Transverse colon (tissue), 4 donors: ENCODE data around the gene PRTN3. TPM values are rescaled to one million over a fixed set of nuclear protein-coding genes. Genes with fewer than 3 reads are reported as not detected.
A peak's percentile ranks its signal among the peaks of the same experiment; 100 is the strongest.

Experiments used
- DNase-seq: peaks from one replicate; pipeline ENCODE4 v3.0.0-alpha.2; 2019
- H3K27ac ChIP-seq, 4 donors: fragments of 200-600 bp; sonication (generic); 2 replicates each; pipeline ENCODE4 v1.5.1; 2016 to 2018; ENCODE audit warnings: inconsistent platforms in 4 of 4
- H3K27me3 ChIP-seq: fragments of 200-600 bp; sonication (generic); 2 replicates; pipeline ENCODE4 v1.5.1; 2017; ENCODE audit warnings: inconsistent platforms
- H3K36me3 ChIP-seq, 4 donors: fragments of 200-600 bp; sonication (generic); 2 replicates each; pipeline ENCODE4 v1.5.1; 2017 to 2019; ENCODE audit warnings: inconsistent platforms in 4 of 4
- H3K4me1 ChIP-seq, 4 donors: fragments of 200-600 bp; sonication (generic); 2 replicates each; pipeline ENCODE4 v1.5.1; 2017 to 2020; ENCODE audit warnings: inconsistent platforms in 4 of 4
- H3K4me3 ChIP-seq, 4 donors: fragments of 200-600 bp; sonication (generic); 1 replicate in 1 of 4; 2 replicates in 3 of 4; pipeline versions ENCODE4 v1.5.1 to v1.6.1; 2017 to 2019; ENCODE audit warnings: inconsistent platforms in 4 of 4
- H3K9me3 ChIP-seq, 2 donors: fragments of 200-600 bp; sonication (generic); 2 replicates each; pipeline ENCODE4 v1.5.1; 2017 to 2019; ENCODE audit warnings: inconsistent platforms in 2 of 2
- EP300 ChIP-seq: sonication (generic); formaldehyde crosslinking; IDR thresholded peaks from one replicate; pipeline ENCODE4 v1.6.1; 2017; ENCODE audit warnings: antibody characterized with exemption, low read depth
- POLR2A ChIP-seq: fragments of 450-650 bp; IDR thresholded peaks from one replicate; pipeline ENCODE4 v1.6.1; 2016; ENCODE audit warnings: antibody characterized with exemption, mild to moderate bottlenecking, moderate library complexity
- POLR2AphosphoS5 ChIP-seq, 3 donors: sonication (generic); formaldehyde crosslinking; IDR thresholded peaks; one replicate each; pipeline ENCODE4 v1.6.1; 2016; ENCODE audit warnings: antibody characterized with exemption in 3 of 3
- WGBS, 2 donors: methylation state at CpG; one replicate each; pipeline ENCODE4 v1.1.5; 2018; ENCODE audit warnings: low coverage in 1 of 2; 5-methylcytosine and 5-hydroxymethylcytosine counted together
- in situ Hi-C, 4 donors: fragments of 200-750 bp; cut with MboI; loops; one replicate each; pipeline versions ENCODE4 v1.15.0 to v1.15.1; 2017; ENCODE audit warnings: low sequenced_read_pairs in 3 of 4, low pct_ligation_motif_present in 1 of 4, low pct_unique_long_range_greater_than_20kb in 1 of 4
- intact Hi-C: fragments of 100-400 bp; cut with DNase I; formaldehyde crosslinking; loops from one replicate; pipeline ENCODE4 v1.15.1; 2023; ENCODE audit warnings: low total_unique reads
- total RNA-seq, 4 donors: library from RNA; depleted of rRNA; stranded (reverse); fragments of >200 nt; gene quantifications; one replicate each; pipeline ENCODE4 v1.1.0, GENCODE V29; 2016
- TF ChIP-seq, protein P1 (sequence below), 5 experiments: fragments of 200-600 bp in 3 of 5; fragments of 450-650 bp in 2 of 5; sonication (generic) in 3 of 5; IDR thresholded peaks; 1 replicate in 2 of 5; 2 replicates in 3 of 5; pipeline ENCODE4 v1.5.1; 2016 to 2017; ENCODE audit warnings: antibody characterized with exemption in 5 of 5, inconsistent platforms in 3 of 5, mild to moderate bottlenecking in 2 of 5, moderate library complexity in 1 of 5

Gene PRTN3
- total RNA-seq, 4 donors from 2014 or later: not detected

- no peak overlapping the region for H3K27ac ChIP-seq
- in situ Hi-C loops (no loop called here), intact Hi-C loops (no loop called here)
- no peak for DNase-seq
- H3K9me3 ChIP-seq: no peaks in the 10 kb centered on the region
- peaks cover 0 to 91% (median 58%) of the 10 kb centered on the region in 4 donors for H3K36me3 ChIP-seq
- peaks cover 0 to under 1% (median under 1%) of the 10 kb centered on the region in 4 donors for H3K4me1 ChIP-seq
- WGBS, 2 donors: 93% methylated on average over 23 of the region's 26 CpGs; no CpG with 5 or more reads in 1 of the 2 donors
- no peak for TF ChIP-seq POLR2A
- TF ChIP-seq, protein P1, sequence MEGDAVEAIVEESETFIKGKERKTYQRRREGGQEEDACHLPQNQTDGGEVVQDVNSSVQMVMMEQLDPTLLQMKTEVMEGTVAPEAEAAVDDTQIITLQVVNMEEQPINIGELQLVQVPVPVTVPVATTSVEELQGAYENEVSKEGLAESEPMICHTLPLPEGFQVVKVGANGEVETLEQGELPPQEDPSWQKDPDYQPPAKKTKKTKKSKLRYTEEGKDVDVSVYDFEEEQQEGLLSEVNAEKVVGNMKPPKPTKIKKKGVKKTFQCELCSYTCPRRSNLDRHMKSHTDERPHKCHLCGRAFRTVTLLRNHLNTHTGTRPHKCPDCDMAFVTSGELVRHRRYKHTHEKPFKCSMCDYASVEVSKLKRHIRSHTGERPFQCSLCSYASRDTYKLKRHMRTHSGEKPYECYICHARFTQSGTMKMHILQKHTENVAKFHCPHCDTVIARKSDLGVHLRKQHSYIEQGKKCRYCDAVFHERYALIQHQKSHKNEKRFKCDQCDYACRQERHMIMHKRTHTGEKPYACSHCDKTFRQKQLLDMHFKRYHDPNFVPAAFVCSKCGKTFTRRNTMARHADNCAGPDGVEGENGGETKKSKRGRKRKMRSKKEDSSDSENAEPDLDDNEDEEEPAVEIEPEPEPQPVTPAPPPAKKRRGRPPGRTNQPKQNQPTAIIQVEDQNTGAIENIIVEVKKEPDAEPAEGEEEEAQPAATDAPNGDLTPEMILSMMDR (IDR thresholded peaks at IDR 0.05): no peak
- TF ChIP-seq POLR2AphosphoS5 (IDR thresholded peaks at IDR 0.05): no peak
- no peak for TF ChIP-seq EP300
- no peak overlapping the region for H3K4me3 ChIP-seq
- no peaks in the 10 kb centered on the region for H3K27me3 ChIP-seq
Measured at GRCh38 chr19:808423-808775, 32.4 kb upstream of the PRTN3 start.

DNA sequence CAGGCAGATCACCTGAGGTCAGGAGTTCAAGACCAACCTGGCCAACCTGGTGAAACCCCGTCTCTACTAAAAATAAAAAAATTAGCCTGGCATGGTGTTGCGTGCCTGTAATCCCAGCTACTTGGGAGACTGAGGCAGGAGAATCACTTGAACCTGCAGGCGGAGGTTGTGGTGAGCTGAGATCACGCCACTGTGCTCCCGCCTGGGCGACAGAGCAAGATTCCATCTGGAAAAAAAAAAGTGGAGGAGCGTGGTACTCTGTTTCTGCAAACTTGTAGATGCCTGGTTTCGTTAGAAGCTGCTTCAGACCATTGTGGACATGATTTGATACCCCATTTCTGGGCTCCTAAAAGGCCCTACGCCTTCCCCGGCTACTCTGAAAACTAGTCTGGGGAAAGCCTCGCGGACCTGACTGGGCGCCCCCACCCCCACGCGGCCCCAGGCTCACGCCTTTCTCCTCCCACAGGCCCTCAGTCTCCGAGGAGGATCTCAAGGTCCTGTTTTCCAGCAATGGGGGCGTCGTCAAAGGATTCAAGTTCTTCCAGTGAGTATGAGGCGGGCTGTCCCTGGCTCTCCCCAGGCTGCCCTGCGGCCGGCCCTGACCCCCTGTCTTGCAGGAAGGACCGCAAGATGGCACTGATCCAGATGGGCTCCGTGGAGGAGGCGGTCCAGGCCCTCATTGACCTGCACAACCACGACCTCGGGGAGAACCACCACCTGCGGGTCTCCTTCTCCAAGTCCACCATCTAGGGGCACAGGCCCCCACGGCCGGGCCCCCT lies 30.5 kb upstream of the PRTN3 start:
- Histone ChIP-seq H3K4me3 (no peak overlapping the region), H3K27ac (no peak overlapping the region), H3K36me3 (peaks cover 0 to 74% (median 45%) of the 10 kb centered on the region in 4 donors), H3K27me3 (no peaks in the 10 kb centered on the region), H3K9me3 (no peaks in the 10 kb centered on the region), H3K4me1 (no peaks in the 10 kb centered on the region)
- WGBS, 2 donors: 86 to 93% methylated on average over 2 to 30 of the region's 30 CpGs
- DNase-seq: no peak
- intact Hi-C loops: no loop called here
- TF ChIP-seq POLR2AphosphoS5 (IDR thresholded peaks at IDR 0.05) (no peak), EP300 (no peak), POLR2A (no peak)
- TF ChIP-seq, protein P1 (IDR thresholded peaks at IDR 0.05): no peak
- in situ Hi-C loops: no loop called here

- H3K27me3 ChIP-seq: no peaks in the 10 kb centered on the region
- peaks cover 0 to 67% (median 38%) of the 10 kb centered on the region in 4 donors for H3K36me3 ChIP-seq
- H3K9me3 ChIP-seq: no peaks in the 10 kb centered on the region
- no peak overlapping the region for H3K27ac ChIP-seq
- no peaks in the 10 kb centered on the region for H3K4me1 ChIP-seq
- no peak for DNase-seq
- TF ChIP-seq POLR2AphosphoS5 (IDR thresholded peaks at IDR 0.05): peak in 1 of 3 donors; percentile 9
- TF ChIP-seq, protein P1 (IDR thresholded peaks at IDR 0.05): no peak
- TF ChIP-seq POLR2A: no peak
- no peak overlapping the region for H3K4me3 ChIP-seq
- in situ Hi-C loops: no loop called here
- WGBS, 2 donors: 76% methylated on average over 25 of the region's 25 CpGs; no CpG with 5 or more reads in 1 of the 2 donors
- intact Hi-C loops: no loop called here
Measured at GRCh38 chr19:810883-811489, 29.8 kb upstream of the PRTN3 start.

DNA sequence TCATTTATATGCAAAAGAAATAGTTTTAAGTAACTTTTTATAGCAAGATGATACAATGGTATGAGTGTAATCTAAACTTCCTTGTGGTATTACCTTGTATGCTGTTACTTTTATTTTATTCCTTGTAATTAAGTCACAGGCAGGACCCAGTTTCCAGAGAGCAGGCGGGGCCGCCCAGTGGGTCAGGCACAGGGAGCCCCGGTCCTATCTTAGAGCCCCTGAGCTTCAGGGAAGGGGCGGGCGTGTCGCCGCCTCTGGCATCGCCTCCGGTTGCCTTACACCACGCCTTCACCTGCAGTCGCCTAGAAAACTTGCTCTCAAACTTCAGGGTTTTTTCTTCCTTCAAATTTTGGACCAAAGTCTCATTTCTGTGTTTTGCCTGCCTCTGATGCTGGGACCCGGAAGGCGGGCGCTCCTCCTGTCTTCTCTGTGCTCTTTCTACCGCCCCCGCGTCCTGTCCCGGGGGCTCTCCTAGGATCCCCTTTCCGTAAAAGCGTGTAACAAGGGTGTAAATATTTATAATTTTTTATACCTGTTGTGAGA lies 29.2 kb upstream of the PRTN3 start:
- no peaks in the 10 kb centered on the region for H3K27me3 ChIP-seq
- no peak overlapping the region for H3K27ac ChIP-seq
- H3K4me3 ChIP-seq: no peak overlapping the region
- in situ Hi-C loops (no loop called here), intact Hi-C loops (no loop called here)
- WGBS, 2 donors: 92 to 94% methylated on average over 9 to 20 of the region's 20 CpGs
- no peak for DNase-seq
- no peaks in the 10 kb centered on the region for H3K9me3 ChIP-seq
- TF ChIP-seq, protein P1 (IDR thresholded peaks at IDR 0.05): no peak
- TF ChIP-seq POLR2AphosphoS5 (IDR thresholded peaks at IDR 0.05) (no peak), POLR2A (no peak), EP300 (no peak)
- peaks cover 0 to 61% (median 33%) of the 10 kb centered on the region in 4 donors for H3K36me3 ChIP-seq
- H3K4me1 ChIP-seq: no peaks in the 10 kb centered on the region
